Subcutaneous adipose tissue (tissue), 4 donors: Measurements from ENCODE around the gene DNLZ. TPM values are rescaled to one million over a fixed set of nuclear protein-coding genes. Genes with fewer than 3 reads are reported as not detected.

ENCODE experiments used
- total RNA-seq, 4 donors: library from RNA; depleted of rRNA; stranded (reverse); fragments of >200 nt; gene quantifications; one replicate each; pipeline ENCODE4 v1.1.0, GENCODE V29; 2016
- TF ChIP-seq, protein P1 (sequence below): fragments of 450-650 bp; IDR thresholded peaks from one replicate; pipeline ENCODE4 v1.5.1; 2016; ENCODE audit warnings: low read depth, mild to moderate bottlenecking, control low read depth, antibody characterized with exemption, moderate library complexity

DNLZ gene
- total RNA-seq, 4 donors from 2014 or later: 10.7 to 36.1 (median 20.1) TPM

DNA sequence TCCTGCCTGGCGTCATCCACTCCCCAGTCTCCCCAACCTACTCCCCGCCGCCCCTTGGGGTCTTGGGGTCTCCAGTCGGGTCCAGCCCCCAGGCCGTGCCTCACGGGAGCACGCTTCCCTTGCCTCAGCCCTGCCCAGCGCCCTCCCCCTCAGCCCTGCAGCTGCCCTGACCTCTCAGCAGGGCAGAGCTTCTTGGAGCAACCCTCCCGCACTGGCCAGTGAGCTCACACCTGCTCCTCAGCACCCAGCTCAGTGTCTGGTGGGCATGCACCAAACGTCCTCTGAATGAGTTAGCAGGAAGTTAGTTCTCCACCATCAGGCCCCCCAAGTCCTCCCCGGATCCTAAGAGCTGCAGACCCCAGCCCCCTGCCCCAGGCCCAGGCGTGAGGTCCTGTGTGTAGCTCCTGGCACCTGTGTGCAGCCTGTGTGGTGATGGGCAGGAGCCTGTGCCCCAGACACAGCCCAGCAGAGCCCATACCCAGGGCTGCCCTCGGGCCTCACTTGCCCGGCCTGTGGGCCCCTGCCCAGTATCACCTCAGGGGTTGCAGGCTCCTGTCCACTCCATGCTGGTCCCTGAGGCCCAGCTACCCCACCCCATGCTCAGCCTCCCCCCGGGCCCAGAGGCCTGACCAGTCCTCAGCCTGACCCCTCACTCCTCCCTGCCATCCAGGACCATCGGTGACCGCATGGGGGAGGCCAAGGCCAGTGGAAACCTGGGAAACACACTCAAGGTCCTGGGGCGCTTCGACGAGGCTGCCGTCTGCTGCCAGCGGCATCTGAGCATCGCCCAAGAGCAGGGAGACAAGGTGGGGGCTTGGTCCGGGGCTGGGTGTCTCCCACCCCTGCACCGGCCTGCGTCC is 28.0 kb downstream of the DNLZ start:
- TF ChIP-seq, protein P1, sequence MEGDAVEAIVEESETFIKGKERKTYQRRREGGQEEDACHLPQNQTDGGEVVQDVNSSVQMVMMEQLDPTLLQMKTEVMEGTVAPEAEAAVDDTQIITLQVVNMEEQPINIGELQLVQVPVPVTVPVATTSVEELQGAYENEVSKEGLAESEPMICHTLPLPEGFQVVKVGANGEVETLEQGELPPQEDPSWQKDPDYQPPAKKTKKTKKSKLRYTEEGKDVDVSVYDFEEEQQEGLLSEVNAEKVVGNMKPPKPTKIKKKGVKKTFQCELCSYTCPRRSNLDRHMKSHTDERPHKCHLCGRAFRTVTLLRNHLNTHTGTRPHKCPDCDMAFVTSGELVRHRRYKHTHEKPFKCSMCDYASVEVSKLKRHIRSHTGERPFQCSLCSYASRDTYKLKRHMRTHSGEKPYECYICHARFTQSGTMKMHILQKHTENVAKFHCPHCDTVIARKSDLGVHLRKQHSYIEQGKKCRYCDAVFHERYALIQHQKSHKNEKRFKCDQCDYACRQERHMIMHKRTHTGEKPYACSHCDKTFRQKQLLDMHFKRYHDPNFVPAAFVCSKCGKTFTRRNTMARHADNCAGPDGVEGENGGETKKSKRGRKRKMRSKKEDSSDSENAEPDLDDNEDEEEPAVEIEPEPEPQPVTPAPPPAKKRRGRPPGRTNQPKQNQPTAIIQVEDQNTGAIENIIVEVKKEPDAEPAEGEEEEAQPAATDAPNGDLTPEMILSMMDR: no peak

DNA sequence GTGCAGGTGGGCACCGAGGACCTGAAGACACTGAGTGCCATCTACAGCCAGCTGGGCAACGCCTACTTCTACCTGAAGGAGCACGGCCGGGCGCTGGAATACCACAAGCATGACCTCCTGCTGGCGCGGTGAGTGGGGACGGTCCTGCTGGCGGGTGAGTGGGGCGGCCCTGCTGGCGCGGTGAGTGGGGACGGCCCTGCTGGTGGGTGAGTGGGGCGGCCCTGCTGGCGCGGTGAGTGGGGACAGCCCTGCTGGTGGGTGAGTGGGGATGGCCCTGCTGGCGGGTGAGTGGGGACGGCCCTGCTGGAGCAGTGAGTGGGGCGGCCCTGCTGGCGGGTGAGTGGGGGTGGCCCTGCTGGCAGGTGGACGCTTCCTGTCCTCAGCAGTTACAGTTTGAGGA is 29.0 kb downstream of the DNLZ start:
- TF ChIP-seq, protein P1: no peak

DNA sequence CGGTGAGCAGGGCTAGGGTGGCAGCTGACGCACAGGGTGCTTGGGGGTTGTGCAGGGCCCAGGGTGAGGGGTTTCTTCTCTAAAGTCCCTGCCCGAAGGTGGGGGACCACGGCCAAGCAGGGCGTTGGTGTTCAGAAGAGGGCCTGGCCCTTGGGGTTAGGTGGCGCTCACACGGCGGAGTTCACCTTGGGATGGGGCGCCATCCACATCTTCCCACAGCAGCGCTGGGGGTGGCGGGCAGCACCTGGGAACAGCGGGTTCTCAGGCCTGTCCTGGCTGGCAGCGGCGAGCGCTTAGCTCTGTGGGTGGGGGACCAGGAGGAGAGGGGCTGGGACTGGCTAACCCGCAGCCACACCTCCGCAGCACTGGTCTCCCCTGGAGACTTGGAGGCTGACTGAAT is 30.1 kb downstream of the DNLZ start:
- TF ChIP-seq, protein P1: no peak

DNA sequence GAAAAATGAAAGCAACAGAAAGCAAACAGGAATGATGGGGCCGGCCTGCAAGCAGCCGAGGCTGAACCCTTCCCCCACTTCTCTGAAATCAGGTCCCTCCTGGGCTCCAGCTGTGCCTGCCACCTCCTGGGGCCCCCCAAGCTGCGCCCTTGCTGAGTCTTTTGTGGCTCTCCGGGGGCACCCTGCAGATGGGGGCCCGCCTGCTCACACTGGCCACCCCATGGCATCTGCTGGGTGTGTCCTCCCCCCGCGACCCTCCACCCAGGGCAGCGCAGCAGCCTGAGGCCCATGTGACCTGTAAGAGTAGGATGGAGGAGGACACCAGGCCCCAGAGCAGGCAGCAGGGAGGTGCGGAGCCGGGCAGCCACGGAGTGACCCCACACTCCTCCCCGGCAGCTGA is 30.5 kb downstream of the DNLZ start:
- TF ChIP-seq, protein P1: no peak

DNA sequence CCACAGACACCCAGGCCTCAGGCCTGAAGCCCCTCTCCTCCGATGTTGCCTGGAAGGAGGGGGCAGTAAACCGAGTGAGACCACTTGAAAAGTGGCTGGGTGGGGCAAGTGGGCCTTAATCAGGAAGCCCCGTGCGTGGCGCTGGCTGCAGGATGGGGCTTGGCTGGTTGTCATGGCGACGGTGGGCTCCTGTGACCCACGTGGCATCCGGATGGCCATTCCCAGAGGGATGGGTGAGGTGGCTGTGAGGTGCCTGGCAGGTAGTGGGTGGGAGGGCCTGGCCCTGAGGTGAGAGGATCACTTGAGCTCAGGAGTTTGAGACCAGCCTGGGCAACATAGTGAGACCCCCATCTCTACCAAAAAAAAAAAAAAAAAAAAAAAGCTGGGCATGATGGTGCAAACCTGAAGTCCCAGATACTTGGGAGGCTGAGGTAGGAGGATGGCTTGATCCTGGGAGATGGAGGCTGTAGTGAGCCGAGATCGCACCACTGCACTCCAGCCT is 31.0 kb downstream of the DNLZ start:
- TF ChIP-seq, protein P1: no peak

DNA sequence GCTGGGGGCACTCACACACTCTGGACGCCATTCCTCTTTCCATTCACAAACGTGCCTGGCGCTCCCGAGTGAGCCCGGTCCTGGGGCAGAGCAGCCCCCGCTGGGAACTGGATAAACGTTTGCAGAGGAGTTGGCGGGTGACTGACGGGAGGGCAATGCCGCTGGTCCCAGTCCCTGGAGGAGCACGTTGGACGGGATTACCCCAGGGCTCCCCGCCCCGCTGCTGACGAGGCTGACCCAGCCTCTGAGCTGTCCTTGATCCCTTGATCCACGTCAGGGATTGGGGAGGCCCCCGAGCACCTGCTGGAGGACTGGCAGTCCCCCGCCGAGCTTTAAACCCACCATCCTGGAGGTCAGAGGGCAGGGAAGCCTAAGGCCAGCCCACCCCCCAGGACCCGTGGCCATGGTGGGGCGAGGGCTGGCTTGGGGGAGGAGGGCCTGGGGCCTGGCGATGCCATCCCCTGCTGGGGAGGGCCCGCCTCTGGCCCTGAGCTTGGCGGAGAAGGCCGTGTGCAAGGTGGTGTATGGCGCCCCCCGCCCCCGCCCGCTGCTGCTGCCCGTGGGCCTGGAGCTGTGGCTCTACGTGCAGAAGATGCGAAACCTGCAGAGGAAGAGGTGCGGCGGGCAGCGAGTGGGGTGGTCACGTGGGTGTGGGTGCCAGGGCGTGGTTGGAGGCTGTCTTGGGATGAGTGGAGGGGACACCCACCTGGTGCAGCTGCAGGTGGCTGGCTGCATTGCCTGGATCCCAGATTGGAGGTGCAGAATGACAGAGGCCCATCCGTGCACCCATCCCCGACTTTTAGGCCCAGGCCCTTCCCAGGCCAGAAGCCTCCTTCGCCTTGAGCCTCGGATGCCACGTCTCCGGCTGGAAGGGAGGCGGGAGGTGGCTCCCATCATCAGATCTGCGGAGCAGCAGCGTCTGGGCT is 31.7 kb downstream of the DNLZ start:
- TF ChIP-seq, protein P1: no peak

DNA sequence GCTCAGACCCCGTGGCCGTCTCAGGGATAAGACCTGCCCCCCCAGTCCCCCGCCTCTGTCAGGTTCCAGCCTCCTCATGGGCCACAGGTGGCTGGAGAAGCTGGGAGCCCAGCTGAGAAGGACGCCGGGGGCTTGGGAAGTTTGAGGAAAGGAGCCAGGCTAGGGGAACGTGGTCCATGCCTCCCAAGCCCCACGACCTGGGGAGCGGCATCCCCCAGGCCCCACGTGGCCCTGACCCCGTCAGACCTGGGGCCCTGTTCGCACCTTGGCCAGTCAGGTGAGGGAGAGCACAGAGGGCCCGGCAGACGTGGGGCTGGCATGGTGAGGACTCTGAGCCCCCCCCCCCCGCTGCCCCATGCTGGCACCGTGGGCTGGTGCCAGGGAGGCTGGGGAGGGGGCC is 32.5 kb downstream of the DNLZ start:
- TF ChIP-seq, protein P1: no peak
